WERI-Rb-1 (cell line): Measurements from ENCODE around the gene FCHSD2.

Experiments used
- DNase-seq: peaks from one replicate; pipeline ENCODE4 v3.0.0-alpha.2; 2020
- H3K27ac ChIP-seq: fragments of 250-450 bp; sonication (Bioruptor Pico); 2 replicates; pipeline ENCODE4 v1.5.1; 2020; ENCODE audit warnings: mild to moderate bottlenecking, moderate library complexity
- H3K27me3 ChIP-seq: fragments of 250-450 bp; sonication (Bioruptor Pico); 2 replicates; pipeline ENCODE4 v1.5.1; 2021; ENCODE audit warnings: mild to moderate bottlenecking, low read depth, moderate library complexity; ENCODE audit not compliant: insufficient read depth, severe bottlenecking
- H3K36me3 ChIP-seq: fragments of 250-450 bp; sonication (Bioruptor Pico); 2 replicates; pipeline ENCODE4 v1.5.1; 2020; ENCODE audit warnings: mild to moderate bottlenecking, moderate library complexity
- H3K4me3 ChIP-seq: 2 replicates; pipeline ENCODE4 v1.5.1; 2011; ENCODE audit warnings: low read depth, mild to moderate bottlenecking, control low read depth, low read length
- H3K9me3 ChIP-seq: fragments of 250-450 bp; sonication (Bioruptor Pico); 2 replicates; pipeline ENCODE4 v1.5.1; 2021; ENCODE audit warnings: mild to moderate bottlenecking, moderate library complexity; ENCODE audit not compliant: severe bottlenecking
- TF ChIP-seq, protein P1 (sequence below): IDR thresholded peaks from 2 replicates; pipeline ENCODE4 v1.5.1; 2011; ENCODE audit warnings: low read depth, mild to moderate bottlenecking, control low read depth, inconsistent platforms, low read length

The FCHSD2 gene

DNA sequence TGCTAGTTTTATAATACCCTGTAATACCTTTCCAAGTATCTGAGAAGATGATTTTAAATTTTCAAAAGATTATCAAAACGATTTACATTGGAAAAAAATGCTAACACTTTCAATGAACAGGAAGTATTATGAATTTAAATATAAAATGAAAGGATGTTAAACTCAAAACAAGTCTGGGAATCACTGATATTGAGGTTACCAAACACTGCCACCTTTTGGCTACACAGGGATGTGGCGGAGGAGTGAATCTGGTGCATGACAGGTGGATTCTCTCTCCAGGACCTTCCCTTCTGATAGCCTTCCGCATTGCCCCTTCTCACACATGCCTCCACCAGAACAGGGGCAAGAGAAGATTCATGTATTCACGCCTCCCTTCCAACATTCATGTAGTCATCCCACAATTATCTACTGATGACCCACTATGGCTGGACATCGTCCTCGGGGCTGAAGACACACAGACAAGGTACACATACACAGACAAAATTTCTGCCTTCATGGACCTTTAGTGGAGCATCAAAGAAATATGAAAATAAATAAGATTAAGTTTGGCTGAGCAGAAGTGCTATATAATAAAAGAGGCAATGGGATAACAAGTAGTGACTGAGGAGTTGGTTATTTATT lies 293.2 kb downstream of the FCHSD2 start:
- no peak overlapping the region for H3K27ac ChIP-seq
- H3K9me3 ChIP-seq = no peaks in the 10 kb centered on the region
- no peak overlapping the region for H3K4me3 ChIP-seq
- H3K27me3 ChIP-seq = no peaks in the 10 kb centered on the region
- TF ChIP-seq, protein P1, sequence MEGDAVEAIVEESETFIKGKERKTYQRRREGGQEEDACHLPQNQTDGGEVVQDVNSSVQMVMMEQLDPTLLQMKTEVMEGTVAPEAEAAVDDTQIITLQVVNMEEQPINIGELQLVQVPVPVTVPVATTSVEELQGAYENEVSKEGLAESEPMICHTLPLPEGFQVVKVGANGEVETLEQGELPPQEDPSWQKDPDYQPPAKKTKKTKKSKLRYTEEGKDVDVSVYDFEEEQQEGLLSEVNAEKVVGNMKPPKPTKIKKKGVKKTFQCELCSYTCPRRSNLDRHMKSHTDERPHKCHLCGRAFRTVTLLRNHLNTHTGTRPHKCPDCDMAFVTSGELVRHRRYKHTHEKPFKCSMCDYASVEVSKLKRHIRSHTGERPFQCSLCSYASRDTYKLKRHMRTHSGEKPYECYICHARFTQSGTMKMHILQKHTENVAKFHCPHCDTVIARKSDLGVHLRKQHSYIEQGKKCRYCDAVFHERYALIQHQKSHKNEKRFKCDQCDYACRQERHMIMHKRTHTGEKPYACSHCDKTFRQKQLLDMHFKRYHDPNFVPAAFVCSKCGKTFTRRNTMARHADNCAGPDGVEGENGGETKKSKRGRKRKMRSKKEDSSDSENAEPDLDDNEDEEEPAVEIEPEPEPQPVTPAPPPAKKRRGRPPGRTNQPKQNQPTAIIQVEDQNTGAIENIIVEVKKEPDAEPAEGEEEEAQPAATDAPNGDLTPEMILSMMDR = peak; percentile 80
- peak; percentile 38 for DNase-seq
- peaks cover 3% of the 10 kb centered on the region for H3K36me3 ChIP-seq

DNA sequence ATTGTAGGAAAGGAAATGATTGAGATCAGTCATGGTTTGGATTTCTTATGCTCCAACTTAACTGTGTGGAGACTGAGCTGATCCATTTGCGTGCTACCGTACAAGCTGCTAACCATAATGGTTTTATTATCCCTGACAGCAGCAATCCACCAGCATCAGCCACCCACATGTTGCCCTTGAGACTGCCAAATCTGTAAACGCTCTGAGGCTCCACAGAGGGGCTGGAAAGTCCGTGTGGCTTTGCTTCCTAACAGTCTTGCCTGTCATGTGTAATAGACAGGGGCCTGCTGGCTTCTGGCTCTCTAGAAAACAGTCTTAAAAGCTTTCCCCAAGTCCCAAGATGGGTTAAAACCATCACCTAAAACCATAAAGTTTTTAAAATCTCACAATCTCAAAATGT lies 297.8 kb downstream of the FCHSD2 start:
- no peak for DNase-seq
- TF ChIP-seq, protein P1 = no peak
- Histone ChIP-seq H3K27me3 (no peaks in the 10 kb centered on the region), H3K9me3 (no peaks in the 10 kb centered on the region), H3K27ac (no peak overlapping the region), H3K4me3 (no peak overlapping the region), H3K36me3 (peaks cover 26% of the 10 kb centered on the region)

DNA sequence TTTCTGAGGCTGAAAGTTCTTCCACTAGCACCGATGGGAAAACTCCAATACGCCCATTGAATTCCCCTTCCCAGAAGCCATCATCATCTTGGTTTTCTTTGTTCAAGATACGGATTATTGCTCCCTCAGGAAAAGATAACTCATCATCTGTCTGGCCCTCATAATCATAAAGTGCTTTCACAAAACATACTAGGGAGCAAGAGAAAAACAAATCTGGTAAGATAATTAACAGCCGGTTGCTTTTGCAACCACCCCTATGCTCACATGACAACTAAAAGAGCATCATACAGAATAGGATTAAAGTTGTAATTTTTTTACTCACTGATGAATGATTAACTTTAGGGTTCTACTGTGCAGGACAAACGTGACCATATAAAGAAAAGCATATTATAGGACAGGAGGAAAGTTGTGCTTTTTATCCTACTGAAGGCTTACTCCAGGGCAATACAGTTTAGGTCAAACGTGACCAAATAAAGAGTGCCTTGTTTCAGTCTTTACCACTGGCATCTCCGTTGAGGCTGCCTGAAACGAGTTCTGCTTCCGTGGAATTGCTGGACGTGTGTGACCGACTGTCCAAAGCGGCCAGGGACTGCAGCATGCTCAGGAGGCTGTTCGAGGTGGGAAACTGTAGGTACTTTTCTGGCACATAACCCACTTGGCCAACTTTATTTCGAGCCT lies 299.3 kb downstream of the FCHSD2 start:
- H3K27me3 ChIP-seq = no peaks in the 10 kb centered on the region
- H3K27ac ChIP-seq = no peak overlapping the region
- H3K4me3 ChIP-seq = no peak overlapping the region
- TF ChIP-seq, protein P1 = no peak
- no peaks in the 10 kb centered on the region for H3K9me3 ChIP-seq
- H3K36me3 ChIP-seq = peaks cover 26% of the 10 kb centered on the region
- DNase-seq = no peak

DNA sequence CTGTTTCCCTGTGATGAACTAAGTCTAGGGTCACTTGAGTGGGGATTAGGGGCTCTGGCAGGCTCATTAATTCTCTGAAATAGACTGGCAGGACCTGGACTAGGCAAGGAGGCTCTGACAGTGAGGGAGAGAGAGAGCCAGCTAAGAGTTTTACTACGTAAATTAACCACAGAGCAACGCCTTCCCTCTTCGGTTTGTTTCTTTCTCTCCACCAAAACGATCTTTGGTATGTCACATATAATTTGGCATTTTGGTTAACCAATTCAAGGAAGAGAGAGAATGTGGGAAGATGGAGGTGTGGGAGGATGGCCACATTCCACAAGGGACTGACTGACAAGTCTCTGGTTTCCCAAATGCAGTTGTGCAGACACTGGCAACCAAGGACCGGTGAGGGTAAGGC lies 300.0 kb downstream of the FCHSD2 start:
- no peak overlapping the region for H3K27ac ChIP-seq
- no peaks in the 10 kb centered on the region for H3K27me3 ChIP-seq
- TF ChIP-seq, protein P1 = no peak
- H3K4me3 ChIP-seq = no peak overlapping the region
- no peaks in the 10 kb centered on the region for H3K9me3 ChIP-seq
- DNase-seq = no peak
- H3K36me3 ChIP-seq = peaks cover 26% of the 10 kb centered on the region

DNA sequence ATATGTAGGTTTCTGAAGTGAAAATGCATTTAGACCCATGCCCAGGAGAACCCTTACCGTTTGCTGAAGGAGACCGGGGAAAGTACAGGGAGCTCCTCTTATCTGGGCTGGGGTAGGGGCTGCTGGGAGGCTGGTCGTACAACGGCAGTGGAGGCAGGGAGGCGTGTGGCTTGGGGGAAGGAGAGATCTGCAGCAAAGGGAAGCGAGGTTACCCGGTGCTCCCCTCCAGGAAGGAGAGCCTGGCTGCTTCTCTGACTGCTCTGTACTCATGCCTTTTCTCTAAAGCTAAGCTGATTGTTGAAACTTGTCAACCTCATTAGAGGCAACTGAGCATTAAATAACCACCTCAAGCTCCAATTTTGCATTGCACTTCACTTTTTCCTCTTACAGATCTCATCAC lies 300.7 kb downstream of the FCHSD2 start:
- Histone ChIP-seq H3K4me3 (no peak overlapping the region), H3K36me3 (peaks cover 25% of the 10 kb centered on the region), H3K27me3 (no peaks in the 10 kb centered on the region), H3K27ac (peak overlapping the region; percentile 7; the same call in 1 of the 2 replicates), H3K9me3 (no peaks in the 10 kb centered on the region)
- TF ChIP-seq, protein P1 = no peak
- no peak for DNase-seq
